ENCODE data around the gene AP1M1. TPM values are rescaled to one million over a fixed set of nuclear protein-coding genes. Genes with fewer than 3 reads are reported as not detected.

Gene AP1M1
- total RNA-seq, 1 experiment from 2014 or later, result 88.7 TPM

- in situ Hi-C loops (cut with HindIII; ENCODE audit: low pct_unique_long_range_greater_than_20kb, low sequenced_read_pairs), result no loop called here
- BruUV-seq (replicated peaks), result no TSS peak
- no peak for ATAC-seq
- no peaks in the 10 kb centered on the region for H3K36me3 ChIP-seq (ENCODE audit: control insufficient read depth, insufficient read depth, low read length)
- DNase-seq (ENCODE audit: low read depth, low spot score), result no peak
- POLR2A ChIA-PET, result no interaction called here
- H3K27ac ChIP-seq (ENCODE audit: low read length), result no peak overlapping the region
- no peak for TF ChIP-seq SIN3A (IDR thresholded peaks at IDR 0.05; ENCODE audit: borderline replicate concordance, insufficient read depth, low read depth, low read length)
- no peak for TF ChIP-seq CTCF (IDR thresholded peaks at IDR 0.05)
- no peak for TF ChIP-seq REST (IDR thresholded peaks at IDR 0.05; ENCODE audit: insufficient read depth in 1 of 2, low read depth in 2 of 2, low read length in 1 of 2)
- TF ChIP-seq POLR2AphosphoS5 (IDR thresholded peaks at IDR 0.05; ENCODE audit: low read depth, low read length), result no peak
- no peak for TF ChIP-seq TCF7L2 (IDR thresholded peaks at IDR 0.05; ENCODE audit: low read depth, low read length)
- no peaks in the 10 kb centered on the region for H3K27me3 ChIP-seq (ENCODE audit: control insufficient read depth, insufficient read depth, low read length)
- no peak overlapping the region for H3K4me3 ChIP-seq (ENCODE audit: low read depth in 2 of 2, low read length in 2 of 2)
- no peaks in the 10 kb centered on the region for H3K4me1 ChIP-seq (ENCODE audit: control insufficient read depth, insufficient read depth, low read length)
- no peaks in the 10 kb centered on the region for H3K9me3 ChIP-seq (ENCODE audit: control insufficient read depth, insufficient read depth, low read depth, low read length)
- intact Hi-C loops (cut with micrococcal nuclease; ENCODE audit: unreplicated experiment), result no loop called here
- CTCF ChIA-PET, result no interaction called here
Observed at GRCh38 chr19:16268676-16269319, 71.1 kb downstream of the AP1M1 start.

- intact Hi-C loops (cut with micrococcal nuclease; ENCODE audit: unreplicated experiment), result no loop called here
- Histone ChIP-seq H3K4me3 (ENCODE audit: low read depth in 2 of 2, low read length in 2 of 2) (no peak overlapping the region), H3K36me3 (ENCODE audit: control insufficient read depth, insufficient read depth, low read length) (no peaks in the 10 kb centered on the region), H3K9me3 (ENCODE audit: control insufficient read depth, insufficient read depth, low read depth, low read length) (no peaks in the 10 kb centered on the region), H3K27me3 (ENCODE audit: control insufficient read depth, insufficient read depth, low read length) (no peaks in the 10 kb centered on the region), H3K4me1 (ENCODE audit: control insufficient read depth, insufficient read depth, low read length) (no peaks in the 10 kb centered on the region), H3K27ac (ENCODE audit: low read length) (no peak overlapping the region)
- DNase-seq (ENCODE audit: low read depth, low spot score) (no peak), ATAC-seq (no peak)
- CTCF ChIA-PET, result interaction anchor here (0.6 kb wide), 1 partner anchor 73 kb away, joined by 4 read pairs; no protein-coding TSS in a partner anchor
- POLR2A ChIA-PET, result no interaction called here
- no TSS peak for BruUV-seq (replicated peaks)
- in situ Hi-C loops (cut with HindIII; ENCODE audit: low pct_unique_long_range_greater_than_20kb, low sequenced_read_pairs), result no loop called here
- TF ChIP-seq TCF7L2 (IDR thresholded peaks at IDR 0.05; ENCODE audit: low read depth, low read length) (no peak), POLR2AphosphoS5 (IDR thresholded peaks at IDR 0.05; ENCODE audit: low read depth, low read length) (no peak), CTCF (IDR thresholded peaks at IDR 0.05) (no peak), SIN3A (IDR thresholded peaks at IDR 0.05; ENCODE audit: borderline replicate concordance, insufficient read depth, low read depth, low read length) (no peak), REST (IDR thresholded peaks at IDR 0.05; ENCODE audit: insufficient read depth in 1 of 2, low read depth in 2 of 2, low read length in 1 of 2) (no peak)
Observed at GRCh38 chr19:16272945-16273344, 75.2 kb downstream of the AP1M1 start.

All from Panc1 (cell line).